HG03039 (cell line): Measurements from ENCODE around the gene OR11L1.

Experiments
- ATAC-seq: cut with Tn5 transposase; IDR thresholded peaks from one replicate; pipeline ENCODE4 v1.9.1; 2021; ENCODE audit warnings: mild to moderate bottlenecking, moderate library complexity; ENCODE audit not compliant: unreplicated experiment

Gene OR11L1, protein sequence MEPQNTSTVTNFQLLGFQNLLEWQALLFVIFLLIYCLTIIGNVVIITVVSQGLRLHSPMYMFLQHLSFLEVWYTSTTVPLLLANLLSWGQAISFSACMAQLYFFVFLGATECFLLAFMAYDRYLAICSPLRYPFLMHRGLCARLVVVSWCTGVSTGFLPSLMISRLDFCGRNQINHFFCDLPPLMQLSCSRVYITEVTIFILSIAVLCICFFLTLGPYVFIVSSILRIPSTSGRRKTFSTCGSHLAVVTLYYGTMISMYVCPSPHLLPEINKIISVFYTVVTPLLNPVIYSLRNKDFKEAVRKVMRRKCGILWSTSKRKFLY

DNA sequence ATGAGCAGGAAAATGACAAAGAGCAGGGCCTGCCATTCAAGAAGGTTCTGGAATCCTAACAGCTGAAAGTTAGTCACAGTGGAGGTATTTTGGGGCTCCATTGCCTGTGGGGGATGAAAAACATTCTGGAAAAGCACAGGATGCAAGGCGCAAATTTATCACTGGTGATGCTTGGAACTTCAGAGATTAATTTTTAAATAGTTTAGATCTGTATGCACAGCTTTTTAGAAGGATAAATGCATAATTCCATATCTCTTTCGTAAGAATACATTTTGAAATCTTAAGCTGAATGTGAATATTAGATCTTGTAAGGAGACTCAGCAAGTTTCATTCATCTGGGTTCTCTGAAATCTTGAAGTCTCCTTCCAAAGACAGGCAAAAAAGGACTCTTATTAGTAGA lies at the start of gene OR11L1:
OR11L1 (minus strand) TSS at position 101 of the 400 bp plus-strand sequence; CDS start at position 101, 0 bp downstream.
- no peak for ATAC-seq

DNA sequence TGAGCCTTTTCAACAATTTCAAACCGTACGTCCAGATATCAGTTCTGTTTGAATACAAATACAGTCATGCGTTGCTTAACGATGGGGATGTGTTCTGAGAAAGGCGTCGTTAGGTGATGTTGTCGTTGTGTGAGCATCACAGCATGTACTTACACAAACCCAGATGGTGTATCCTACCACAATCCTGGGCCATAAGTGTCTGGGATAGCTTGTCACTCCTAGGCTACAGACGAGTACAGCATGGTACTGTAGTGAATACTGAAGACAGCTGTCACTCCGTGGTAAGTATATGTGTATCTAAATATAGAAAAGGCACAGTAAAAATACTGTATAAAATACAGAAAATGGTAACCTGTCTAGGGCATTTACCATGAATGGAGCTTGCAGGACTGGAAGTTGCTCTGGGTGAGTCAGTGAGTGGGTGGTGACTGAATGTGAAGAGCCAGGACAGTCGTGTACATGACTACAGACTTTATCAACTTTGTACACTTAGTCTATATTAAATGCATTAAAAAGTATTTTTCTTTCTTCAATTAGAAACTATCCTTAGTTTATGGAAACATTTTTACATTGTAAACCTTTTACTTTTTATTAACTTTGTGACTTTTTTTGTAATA lies 43.2 kb upstream of the OR11L1 start:
- no peak for ATAC-seq

DNA sequence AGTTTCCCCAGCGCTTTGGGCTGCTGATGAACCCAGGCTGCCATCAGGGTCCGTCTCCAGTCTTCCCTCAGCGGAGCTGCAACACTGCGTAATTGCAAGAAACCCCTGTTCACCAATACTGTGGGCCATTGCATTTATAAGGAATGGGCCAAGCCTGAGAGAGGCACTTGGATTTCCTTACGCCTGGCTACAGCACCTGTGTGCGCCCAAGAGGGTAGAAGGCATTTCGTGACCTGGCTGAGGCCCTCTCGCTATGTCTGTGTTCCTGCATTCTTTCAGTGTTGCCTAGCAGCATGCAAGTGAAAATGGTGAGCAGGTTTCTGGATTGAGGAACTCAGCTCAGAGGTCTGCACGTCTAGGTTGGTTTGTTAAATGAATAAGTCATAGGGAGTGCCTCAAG lies 41.6 kb upstream of the OR11L1 start:
- ATAC-seq, result no peak

DNA sequence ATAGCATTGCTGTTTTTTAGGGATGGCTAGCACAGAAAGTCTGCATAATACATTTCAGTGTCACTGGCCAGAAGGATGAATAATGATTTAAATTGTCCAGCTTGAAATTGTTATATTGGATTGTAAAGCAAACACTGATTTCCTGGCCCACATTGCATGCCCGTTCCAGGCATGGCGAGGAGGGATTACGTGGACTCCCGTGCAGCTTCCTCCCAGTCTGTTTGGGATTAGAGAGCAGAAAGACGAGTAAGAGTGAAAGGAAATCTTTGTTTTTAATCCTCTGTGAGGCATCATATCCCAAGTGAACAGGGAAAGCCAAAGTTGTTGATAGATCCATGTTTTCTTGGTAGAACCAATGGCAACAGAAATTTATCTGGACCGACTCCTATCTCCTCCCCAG lies 23.7 kb upstream of the OR11L1 start:
- ATAC-seq, result no peak

DNA sequence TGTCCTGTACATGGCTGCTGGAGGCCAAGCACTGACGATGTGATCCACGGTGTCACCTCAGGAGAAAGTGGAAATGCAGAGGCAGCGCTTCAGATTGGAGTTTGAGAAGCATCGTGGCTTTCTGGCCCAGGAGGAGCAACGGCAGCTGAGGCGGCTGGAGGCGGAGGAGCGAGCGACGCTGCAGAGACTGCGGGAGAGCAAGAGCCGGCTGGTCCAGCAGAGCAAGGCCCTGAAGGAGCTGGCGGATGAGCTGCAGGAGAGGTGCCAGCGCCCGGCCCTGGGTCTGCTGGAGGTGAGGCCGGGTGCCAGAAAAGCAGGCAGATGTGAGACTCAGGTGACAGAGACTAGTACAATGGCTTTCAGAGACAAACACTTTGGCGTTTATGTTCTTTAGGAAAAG lies 22.9 kb upstream of the OR11L1 start:
- ATAC-seq, result no peak

DNA sequence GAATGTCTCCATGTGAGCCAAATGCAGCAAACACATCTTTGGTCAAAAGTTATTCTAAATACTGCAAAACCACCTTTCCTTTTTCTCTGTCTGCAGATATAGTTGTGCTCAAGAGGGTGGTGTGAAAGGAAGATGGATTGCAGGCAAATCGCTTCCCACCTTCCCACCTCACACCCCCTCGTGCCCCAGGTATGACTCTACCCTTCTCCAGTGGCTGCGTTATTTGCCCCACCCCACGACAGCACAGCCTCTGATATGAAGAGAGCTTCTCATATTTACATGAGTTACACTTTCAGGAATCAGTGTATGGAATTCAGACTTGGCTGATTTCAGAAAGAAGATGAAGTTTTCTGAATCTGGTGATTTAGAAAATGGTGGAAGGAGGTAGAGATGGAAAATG lies 21.1 kb upstream of the OR11L1 start:
- ATAC-seq, result no peak

DNA sequence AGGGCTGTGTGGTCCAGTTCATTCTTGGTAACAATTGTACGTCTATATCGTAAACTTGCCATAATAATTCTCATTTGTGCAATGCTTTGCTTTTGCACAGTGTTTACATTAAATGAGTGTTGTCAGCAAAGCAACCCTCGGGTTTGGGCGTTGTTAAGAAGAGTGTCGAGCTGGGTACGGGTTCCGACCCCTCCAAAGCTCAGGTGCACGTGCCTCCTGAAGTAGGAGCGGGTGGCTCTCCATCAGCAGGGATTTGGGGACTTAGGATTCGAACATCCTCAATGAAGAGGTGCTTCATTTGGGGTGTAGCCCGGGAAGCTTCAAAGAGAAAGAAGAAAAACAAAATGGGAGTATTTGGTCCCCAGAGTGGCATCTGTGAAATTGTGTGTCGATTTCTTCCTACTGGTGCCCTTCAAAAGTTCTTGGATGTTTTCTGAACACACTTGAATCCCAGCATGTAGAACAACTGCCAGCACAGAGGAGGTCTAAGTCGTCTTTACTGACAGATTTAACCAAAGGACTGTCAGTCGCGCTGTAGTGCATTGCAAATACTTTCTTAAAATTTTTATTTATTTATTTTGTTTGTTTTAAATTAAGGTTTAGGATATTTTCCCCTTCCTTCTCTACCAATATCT lies 16.4 kb upstream of the OR11L1 start:
- no peak for ATAC-seq

DNA sequence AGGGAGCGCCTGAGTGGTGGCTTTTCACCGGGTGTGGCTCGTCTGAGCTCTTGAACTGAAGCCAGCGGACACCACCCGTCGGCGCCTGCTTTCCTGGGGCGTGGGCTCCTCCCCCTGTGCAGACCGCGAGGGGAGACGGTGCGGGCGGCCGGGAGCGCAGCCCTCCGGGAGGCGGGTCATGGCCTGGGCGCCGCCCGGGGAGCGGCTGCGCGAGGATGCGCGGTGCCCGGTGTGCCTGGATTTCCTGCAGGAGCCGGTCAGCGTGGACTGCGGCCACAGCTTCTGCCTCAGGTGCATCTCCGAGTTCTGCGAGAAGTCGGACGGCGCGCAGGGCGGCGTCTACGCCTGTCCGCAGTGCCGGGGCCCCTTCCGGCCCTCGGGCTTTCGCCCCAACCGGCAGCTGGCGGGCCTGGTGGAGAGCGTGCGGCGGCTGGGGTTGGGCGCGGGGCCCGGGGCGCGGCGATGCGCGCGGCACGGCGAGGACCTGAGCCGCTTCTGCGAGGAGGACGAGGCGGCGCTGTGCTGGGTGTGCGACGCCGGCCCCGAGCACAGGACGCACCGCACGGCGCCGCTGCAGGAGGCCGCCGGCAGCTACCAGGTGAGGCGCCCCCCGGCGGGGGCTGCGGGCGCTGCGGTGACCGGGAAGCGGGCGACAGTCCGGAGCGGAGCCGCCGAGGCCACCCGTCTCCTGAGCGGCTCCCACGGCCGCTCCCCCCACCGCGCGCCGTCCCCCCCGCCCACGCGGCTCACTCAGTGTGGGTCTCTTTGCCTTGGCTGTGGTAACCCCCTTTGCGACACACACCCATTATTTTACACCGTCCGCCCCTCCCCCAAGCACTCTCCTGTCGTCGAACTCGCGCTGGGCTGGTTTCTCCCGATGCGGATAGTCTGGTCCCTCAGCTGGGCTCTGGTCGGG lies 15.6 kb upstream of the OR11L1 start, which contains the start of gene TRIM58:
TRIM58 (plus strand) TSS at position 119 of the 916 bp plus-strand sequence; CDS start at position 179, 60 bp downstream.
- ATAC-seq, result peak; percentile 50

DNA sequence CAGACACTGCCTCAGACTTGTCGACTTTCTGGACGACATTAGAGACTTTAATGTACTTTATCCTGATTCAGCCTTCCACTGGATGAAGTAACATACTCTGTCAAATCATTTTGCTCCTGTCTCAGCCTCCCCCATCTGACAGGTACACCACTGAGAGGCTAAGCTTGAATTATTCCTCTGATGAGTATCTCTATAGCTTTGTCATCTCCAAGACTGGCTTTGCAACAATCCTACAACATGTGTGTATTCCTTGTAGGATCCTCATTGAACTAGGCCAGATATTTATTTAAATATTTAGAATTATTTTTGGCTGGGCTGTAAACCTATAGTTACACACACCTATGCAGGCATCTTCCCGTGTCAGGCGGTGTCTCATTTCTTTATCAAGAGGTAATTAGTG lies 14.2 kb upstream of the OR11L1 start:
- no peak for ATAC-seq

DNA sequence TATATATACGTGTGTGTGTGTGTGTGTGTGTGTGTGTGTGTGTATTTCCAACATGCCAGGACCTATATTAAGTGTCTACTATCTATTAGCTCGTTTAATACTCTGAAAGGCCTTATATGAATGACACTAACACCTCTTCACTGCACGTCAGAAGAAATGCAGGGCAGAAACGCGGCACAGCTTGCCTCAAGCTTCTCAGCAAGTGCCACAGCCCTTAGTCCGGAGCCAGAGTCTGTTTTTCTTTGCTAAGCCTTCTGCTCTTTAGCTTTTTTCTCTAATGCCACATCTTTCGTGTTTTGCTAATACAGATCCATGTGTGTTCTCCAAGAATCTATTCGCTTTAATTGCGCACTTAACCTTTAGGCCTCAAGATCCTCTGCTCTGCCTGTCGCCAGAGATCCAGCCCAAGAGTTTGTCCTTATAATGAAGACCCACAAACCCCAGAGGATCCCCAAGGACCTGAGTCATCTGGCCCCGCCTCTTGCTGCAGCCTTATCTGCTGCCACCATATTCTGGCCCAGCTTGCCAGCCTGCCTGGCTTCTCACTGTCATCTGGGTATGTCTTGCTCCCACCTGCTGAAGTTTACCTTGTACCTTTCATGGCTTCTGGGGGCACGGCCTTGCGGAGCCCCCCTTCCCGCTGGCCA lies 13.3 kb upstream of the OR11L1 start:
- no peak for ATAC-seq

DNA sequence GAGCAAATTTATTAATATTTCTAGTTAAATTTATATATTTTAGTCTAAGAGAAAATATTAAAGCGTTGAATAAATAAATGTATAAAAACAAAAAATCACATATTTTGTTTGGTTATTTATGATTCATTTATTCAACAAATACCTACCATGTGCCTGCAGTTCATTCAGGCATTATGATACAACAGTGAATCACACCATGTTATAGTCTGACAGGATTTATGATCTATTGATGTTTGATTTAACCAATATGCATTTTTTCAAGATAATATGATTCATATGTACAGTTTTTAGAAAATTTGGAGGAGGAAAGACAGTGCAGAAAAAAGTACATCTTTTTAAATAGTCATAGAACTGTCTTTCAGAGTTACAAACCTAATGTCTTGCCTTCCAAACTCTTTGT lies 7.9 kb upstream of the OR11L1 start:
- ATAC-seq, result no peak

DNA sequence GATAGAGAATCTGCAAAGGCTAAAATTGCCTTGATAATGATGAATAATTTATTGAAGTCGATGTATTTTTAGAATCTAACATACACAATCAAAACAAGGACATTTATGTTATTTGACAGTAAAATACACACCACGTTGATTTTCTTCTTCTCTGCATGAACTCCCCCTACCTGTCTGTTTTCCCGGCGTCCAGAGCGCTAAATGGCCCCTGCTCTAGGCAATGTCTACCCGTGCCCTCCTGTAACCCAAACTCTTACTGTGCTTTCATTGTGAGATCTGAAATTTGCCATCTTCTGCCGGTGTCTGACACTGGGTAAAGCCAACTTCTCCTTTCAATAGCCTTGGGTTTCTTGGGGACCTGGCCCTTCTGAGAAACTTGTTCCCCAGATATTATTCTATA lies 6.7 kb upstream of the OR11L1 start:
- no peak for ATAC-seq

DNA sequence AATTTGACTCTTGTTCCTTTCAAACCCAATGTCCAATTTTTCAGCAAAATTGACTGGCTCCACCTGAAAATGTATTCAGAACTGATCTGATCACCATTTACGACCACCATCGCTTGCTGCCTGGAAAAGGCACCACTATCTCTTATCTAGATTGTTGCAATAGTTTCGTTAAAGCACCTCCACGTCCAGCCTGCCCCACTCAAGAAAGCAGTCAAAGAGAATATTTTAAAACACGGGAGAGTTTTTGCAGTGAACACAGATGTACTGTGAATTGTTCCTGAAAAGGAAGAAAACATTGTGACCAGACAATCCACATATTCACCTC lies 4.0 kb upstream of the OR11L1 start:
- no peak for ATAC-seq

DNA sequence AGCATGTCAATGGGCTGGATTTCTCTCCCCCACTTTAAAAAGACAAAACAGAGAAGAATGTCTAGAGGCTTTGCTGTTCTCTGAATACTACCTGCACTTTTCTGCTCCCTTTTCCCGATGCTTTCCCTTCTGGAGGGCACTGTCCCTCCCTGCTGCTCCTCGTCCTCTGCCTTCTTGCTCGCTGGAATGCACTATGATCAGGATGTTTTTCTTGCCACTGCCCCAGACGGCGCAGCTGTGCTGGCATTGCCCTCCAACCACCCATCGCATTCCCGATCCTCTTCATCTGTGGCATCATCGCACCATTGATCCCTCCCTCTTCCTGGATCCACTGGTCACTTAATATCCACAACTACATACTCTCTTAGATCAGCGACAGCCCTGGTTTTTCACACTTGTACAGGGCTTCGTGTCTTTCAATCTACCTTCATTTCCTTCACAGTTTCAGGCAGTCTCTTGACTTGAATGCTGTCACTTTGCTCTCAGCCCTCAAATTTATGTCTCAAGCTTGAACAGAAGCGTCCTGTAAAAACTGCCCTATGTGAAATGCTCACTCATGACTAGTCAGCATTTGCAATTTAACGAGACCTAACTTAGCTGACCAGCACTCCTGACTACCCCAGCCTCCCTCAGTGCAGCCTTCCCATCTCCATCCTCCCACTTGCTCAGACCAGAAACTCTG lies 3.5 kb upstream of the OR11L1 start:
- ATAC-seq, result no peak

DNA sequence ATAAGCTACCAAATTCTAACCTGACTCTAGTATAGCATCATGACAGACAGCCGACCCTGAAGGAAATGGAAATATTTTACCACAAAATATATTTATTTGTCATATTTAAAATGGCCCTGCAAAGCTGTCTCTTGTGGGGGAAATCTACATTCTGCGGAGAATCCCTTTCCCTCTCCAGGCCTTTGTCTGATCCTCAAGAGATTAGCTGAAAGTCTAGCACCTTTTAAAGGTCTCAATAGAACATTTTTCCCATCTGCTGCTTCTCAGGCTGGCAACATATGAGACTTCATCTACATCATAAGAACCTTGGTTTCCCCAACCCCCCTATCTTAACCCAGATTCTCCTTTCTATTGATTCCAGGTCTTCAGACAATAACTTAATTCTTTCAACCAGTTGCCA lies 1.7 kb upstream of the OR11L1 start:
- no peak for ATAC-seq

DNA sequence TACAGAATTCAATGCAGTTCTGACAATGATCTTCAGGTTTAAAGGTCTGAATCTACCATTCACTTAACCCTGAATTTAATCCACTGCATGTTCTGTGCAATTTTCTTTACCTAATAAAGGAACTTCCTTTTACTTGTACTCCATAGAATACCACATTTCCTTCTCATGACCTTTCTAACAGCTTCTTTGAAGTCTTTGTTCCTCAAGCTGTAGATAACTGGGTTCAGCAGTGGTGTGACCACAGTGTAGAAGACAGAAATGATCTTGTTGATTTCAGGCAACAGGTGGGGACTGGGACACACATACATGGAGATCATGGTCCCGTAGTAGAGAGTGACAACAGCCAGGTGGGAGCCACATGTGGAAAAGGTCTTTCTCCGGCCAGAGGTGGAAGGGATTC lies 878 bp downstream of the OR11L1 start:
- ATAC-seq, result no peak

DNA sequence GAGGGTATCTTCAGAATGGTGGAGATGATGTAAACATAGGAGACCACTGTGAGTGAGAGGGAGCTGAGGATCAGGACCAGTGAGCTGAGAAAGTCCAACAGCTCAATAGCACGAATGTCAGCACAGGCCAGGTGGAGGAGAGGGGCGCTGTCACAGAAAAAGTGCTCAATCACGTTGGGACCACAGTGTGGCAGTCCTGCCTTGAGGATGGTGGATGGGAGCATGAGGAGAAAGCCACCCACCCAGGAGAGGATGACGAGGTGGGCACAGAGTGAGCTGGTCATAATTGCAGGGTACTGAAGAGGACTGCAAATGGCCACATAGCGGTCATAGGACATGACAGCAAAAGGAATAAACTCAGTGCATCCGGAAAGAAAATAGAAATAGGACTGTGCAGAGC lies 8.1 kb downstream of the OR11L1 start:
- no peak for ATAC-seq

DNA sequence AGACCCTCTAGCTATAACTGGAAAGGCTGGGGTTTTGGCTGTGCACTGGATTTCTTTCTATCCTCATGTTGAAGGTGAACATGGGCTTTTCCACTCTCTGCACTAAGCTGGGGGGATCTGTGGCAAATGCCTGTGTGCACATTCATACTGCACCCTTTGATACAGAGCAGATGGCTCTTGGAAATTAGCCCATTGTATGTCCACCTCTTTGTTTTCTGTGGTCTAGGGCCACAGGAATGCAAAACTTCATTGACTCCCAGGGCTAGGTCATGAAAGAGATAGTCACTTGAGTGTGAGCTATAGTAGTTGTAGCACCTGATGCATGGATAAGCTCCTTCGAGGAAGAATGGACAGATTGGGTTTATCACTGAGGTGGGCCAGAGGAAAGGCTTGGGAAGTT lies 12.0 kb downstream of the OR11L1 start:
- ATAC-seq, result no peak

DNA sequence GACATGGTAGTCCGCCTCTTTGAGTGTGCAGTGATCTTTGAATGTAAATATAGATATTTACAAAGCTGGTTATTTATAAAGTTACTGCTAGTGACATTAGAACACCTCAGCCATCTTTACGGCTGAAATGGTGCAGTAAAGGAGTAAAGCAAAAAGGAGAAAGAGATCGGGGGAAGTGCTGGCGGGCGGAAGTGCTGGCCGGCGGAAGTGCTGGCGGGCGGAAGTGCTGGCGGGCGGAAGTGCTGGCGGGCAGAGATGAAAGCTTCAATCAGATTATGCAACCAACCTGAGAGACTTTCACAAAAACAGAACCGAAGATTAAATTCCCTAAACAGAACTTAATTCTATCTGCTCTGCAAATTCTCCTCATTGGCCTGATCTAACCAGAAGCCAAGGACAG lies 16.3 kb downstream of the OR11L1 start:
- ATAC-seq, result no peak

DNA sequence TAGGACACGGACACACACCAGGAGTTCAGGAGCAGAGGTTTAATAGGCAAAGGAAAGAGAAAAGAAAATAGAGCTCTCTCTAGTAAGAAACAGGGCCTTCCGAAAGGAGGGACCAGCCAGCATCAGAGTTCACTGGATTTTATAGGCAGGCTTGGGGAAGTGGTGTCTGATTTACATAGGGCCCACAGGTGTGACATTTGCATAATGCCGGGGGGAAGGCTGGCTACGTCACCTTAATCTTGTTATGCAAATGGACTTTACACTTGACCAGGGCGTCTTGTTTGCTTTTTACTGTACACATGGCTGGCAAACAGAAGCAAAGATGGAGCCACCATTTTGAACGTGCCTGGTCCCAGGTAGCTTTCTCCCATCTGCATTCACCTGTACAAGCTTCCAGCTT lies 17.7 kb downstream of the OR11L1 start, which contains the start of gene OR14A16:
OR14A16 (minus strand) TSS at position 97 of the 400 bp plus-strand sequence. CDS start 8,390 bp downstream, outside the sequence.
- no peak for ATAC-seq
